Activated T-cell treated with anti-CD3 and anti-CD28 coated beads, Interleukin-2, amount 50 U/mL, for 72 hours (primary cell): ENCODE results near the gene SEMA3F. TPM values are rescaled to one million over a fixed set of nuclear protein-coding genes. Genes with fewer than 3 reads are reported as not detected.

ENCODE experiments used
- ATAC-seq, 2 donors: fragments of 150-1000 bp; cut with Tn5 transposase; replicated peaks in 1 of 2; 2 replicates each; pipeline ENCODE4 v1.10.0; 2021; ENCODE audit warnings: moderate library complexity in 2 of 2, mild to moderate bottlenecking in 1 of 2
- DNase-seq, 2 donors: peaks; one replicate each; pipeline ENCODE4 v3.0.0; 2021 to 2022; ENCODE audit warnings: mixed read lengths in 1 of 2
- H3K27ac Mint-ChIP-seq: one replicate; pipeline ENCODE4 v1.8.0; 2022; ENCODE audit warnings: mild to moderate bottlenecking, moderate library complexity, mixed read lengths
- H3K27me3 Mint-ChIP-seq: one replicate; pipeline ENCODE4 v1.8.0; 2022; ENCODE audit warnings: low read depth, mixed read lengths
- H3K36me3 Mint-ChIP-seq, 2 donors: one replicate each; pipeline ENCODE4 v1.8.0; 2022; ENCODE audit warnings: mixed read lengths in 2 of 2, mild to moderate bottlenecking in 1 of 2; ENCODE audit not compliant: insufficient read depth in 2 of 2
- H3K4me1 Mint-ChIP-seq: one replicate; pipeline ENCODE4 v1.8.0; 2022; ENCODE audit warnings: low read depth, mixed read lengths
- H3K4me3 Mint-ChIP-seq, 2 donors: one replicate each; pipeline ENCODE4 v1.8.0; 2022; ENCODE audit warnings: mild to moderate bottlenecking in 2 of 2, mixed read lengths in 2 of 2, moderate library complexity in 2 of 2
- H3K9me3 Mint-ChIP-seq, 2 donors: one replicate each; pipeline ENCODE4 v1.8.0; 2022; ENCODE audit warnings: mixed read lengths in 2 of 2
- total RNA-seq, 2 donors: library from RNA; stranded (reverse); gene quantifications; one replicate each; pipeline ENCODE4 v1.2.3, GENCODE V29; 2022

The SEMA3F gene
- total RNA-seq: under 1 TPM in 1 of 2 donors, not detected in 1; 0.25 TPM

GRCh38 chr3:50154840-50155490, at the start of gene SEMA3F:
Gene SEMA3F, plus strand, starts transcription at chr3:50155324. Its CDS starts 4,299 bp downstream, at chr3:50159623.
- DNase-seq: peak; percentile 77 to 79
- peak within 1 kb of the TSS; percentile 82 to 90 for H3K4me3 Mint-ChIP-seq
- H3K27ac Mint-ChIP-seq: no peak within 1 kb of the TSS
- peaks cover 41% of the 10 kb centered on the region for H3K27me3 Mint-ChIP-seq
- H3K4me1 Mint-ChIP-seq: peaks cover 11% of the 10 kb centered on the region
- peak; percentile 94 for ATAC-seq
- no peaks in the 10 kb centered on the region for H3K9me3 Mint-ChIP-seq
- no peaks in the 10 kb centered on the region for H3K36me3 Mint-ChIP-seq

- DNase-seq (no peak), ATAC-seq (no peak)
- Mint-ChIP-seq H3K4me1 (no peaks in the 10 kb centered on the region), H3K27me3 (no peaks in the 10 kb centered on the region), H3K36me3 (peaks cover 27 to 48% of the 10 kb centered on the region in 2 donors), H3K4me3 (no peak overlapping the region), H3K9me3 (no peaks in the 10 kb centered on the region), H3K27ac (peak overlapping the region; percentile 22)
These were observed 43.4 kb upstream of the SEMA3F start for GRCh38 chr3:50111757-50112156.

- no peak for DNase-seq
- Mint-ChIP-seq H3K9me3 (no peaks in the 10 kb centered on the region), H3K4me1 (no peaks in the 10 kb centered on the region), H3K27me3 (no peaks in the 10 kb centered on the region), H3K27ac (no peak overlapping the region), H3K36me3 (peaks cover 24 to 45% of the 10 kb centered on the region in 2 donors), H3K4me3 (no peak overlapping the region)
- ATAC-seq: no peak
These were observed 42.7 kb upstream of the SEMA3F start for GRCh38 chr3:50112462-50112861.

GRCh38 chr3:50117120-50117519, 38.0 kb upstream of the SEMA3F start:
- DNase-seq (no peak), ATAC-seq (no peak)
- Mint-ChIP-seq H3K27me3 (no peaks in the 10 kb centered on the region), H3K4me1 (no peaks in the 10 kb centered on the region), H3K36me3 (peaks cover 18 to 23% of the 10 kb centered on the region in 2 donors), H3K4me3 (no peak overlapping the region), H3K9me3 (no peaks in the 10 kb centered on the region), H3K27ac (no peak overlapping the region)

- no peaks in the 10 kb centered on the region for H3K9me3 Mint-ChIP-seq
- no peaks in the 10 kb centered on the region for H3K27me3 Mint-ChIP-seq
- no peaks in the 10 kb centered on the region for H3K4me1 Mint-ChIP-seq
- no peak overlapping the region for H3K27ac Mint-ChIP-seq
- ATAC-seq: no peak
- H3K4me3 Mint-ChIP-seq: no peak overlapping the region
- H3K36me3 Mint-ChIP-seq: peaks cover 18 to 23% of the 10 kb centered on the region in 2 donors
- DNase-seq: no peak
These were observed 36.9 kb upstream of the SEMA3F start for GRCh38 chr3:50118237-50118636.

- Mint-ChIP-seq H3K27ac (no peak overlapping the region), H3K36me3 (peaks cover 11 to 13% of the 10 kb centered on the region in 2 donors), H3K9me3 (no peaks in the 10 kb centered on the region), H3K4me1 (no peaks in the 10 kb centered on the region), H3K4me3 (no peak overlapping the region), H3K27me3 (no peaks in the 10 kb centered on the region)
- no peak for DNase-seq
- ATAC-seq: no peak
These were observed 35.3 kb upstream of the SEMA3F start for GRCh38 chr3:50119786-50120185.

GRCh38 chr3:50120364-50121071, 34.6 kb upstream of the SEMA3F start:
- no peaks in the 10 kb centered on the region for H3K27me3 Mint-ChIP-seq
- H3K9me3 Mint-ChIP-seq: no peaks in the 10 kb centered on the region
- H3K27ac Mint-ChIP-seq: no peak overlapping the region
- H3K4me3 Mint-ChIP-seq: no peak overlapping the region
- no peaks in the 10 kb centered on the region for H3K4me1 Mint-ChIP-seq
- peaks cover 7 to 10% of the 10 kb centered on the region in 2 donors for H3K36me3 Mint-ChIP-seq
- DNase-seq: no peak
- ATAC-seq: no peak

- H3K27ac Mint-ChIP-seq: no peak overlapping the region
- DNase-seq (peak; percentile 73 to 75), ATAC-seq (peak; percentile 80 to 81)
- H3K36me3 Mint-ChIP-seq: peaks cover 4% of the 10 kb centered on the region in 2 donors
- no peaks in the 10 kb centered on the region for H3K9me3 Mint-ChIP-seq
- no peak overlapping the region for H3K4me3 Mint-ChIP-seq
- H3K27me3 Mint-ChIP-seq: no peaks in the 10 kb centered on the region
- no peaks in the 10 kb centered on the region for H3K4me1 Mint-ChIP-seq
These were observed 33.8 kb upstream of the SEMA3F start for GRCh38 chr3:50121072-50122032.

GRCh38 chr3:50122071-50122470, 33.1 kb upstream of the SEMA3F start:
- Mint-ChIP-seq H3K4me3 (no peak overlapping the region), H3K27ac (no peak overlapping the region), H3K4me1 (no peaks in the 10 kb centered on the region), H3K27me3 (no peaks in the 10 kb centered on the region), H3K9me3 (no peaks in the 10 kb centered on the region), H3K36me3 (peaks cover under 1 to 2% of the 10 kb centered on the region in 2 donors)
- DNase-seq (no peak), ATAC-seq (no peak)

- H3K27ac Mint-ChIP-seq: no peak overlapping the region
- H3K27me3 Mint-ChIP-seq: no peaks in the 10 kb centered on the region
- ATAC-seq (no peak), DNase-seq (no peak)
- H3K4me3 Mint-ChIP-seq: no peak overlapping the region
- H3K36me3 Mint-ChIP-seq: peaks cover 0 to 1% of the 10 kb centered on the region in 2 donors
- H3K4me1 Mint-ChIP-seq: no peaks in the 10 kb centered on the region
- no peaks in the 10 kb centered on the region for H3K9me3 Mint-ChIP-seq
These were observed 32.3 kb upstream of the SEMA3F start for GRCh38 chr3:50122661-50123391.

GRCh38 chr3:50123394-50124051, 31.6 kb upstream of the SEMA3F start:
- Mint-ChIP-seq H3K36me3 (no peaks in the 10 kb centered on the region), H3K27ac (no peak overlapping the region), H3K4me3 (no peak overlapping the region), H3K27me3 (no peaks in the 10 kb centered on the region), H3K4me1 (no peaks in the 10 kb centered on the region), H3K9me3 (no peaks in the 10 kb centered on the region)
- no peak for ATAC-seq
- no peak for DNase-seq
